Brain microvascular endothelial cell (primary cell): ENCODE data around the gene ARMC8.

ENCODE experiments used
- DNase-seq: peaks from one replicate; pipeline ENCODE4 v3.0.0-alpha.2; 2020
- H3K27ac ChIP-seq: fragments of 250-450 bp; sonication (Bioruptor Pico); 2 replicates; pipeline ENCODE4 v1.5.1; 2020; ENCODE audit warnings: mild to moderate bottlenecking, moderate library complexity
- H3K27me3 ChIP-seq: fragments of 250-450 bp; sonication (Bioruptor Pico); replicated peaks from 2 replicates; pipeline ENCODE4 v1.5.1; 2020; ENCODE audit warnings: mild to moderate bottlenecking
- H3K36me3 ChIP-seq: fragments of 250-450 bp; sonication (Bioruptor Pico); replicated peaks from 2 replicates; pipeline ENCODE4 v1.5.1; 2020; ENCODE audit warnings: mild to moderate bottlenecking
- H3K4me3 ChIP-seq: 2 replicates; pipeline ENCODE4 v1.5.1; 2011; ENCODE audit warnings: low read depth, mild to moderate bottlenecking, control low read depth, low read length, moderate library complexity
- CTCF ChIP-seq: IDR thresholded peaks from 2 replicates; pipeline ENCODE4 v1.5.1; 2011; ENCODE audit warnings: low read depth, mild to moderate bottlenecking, moderate library complexity, low read length, control low read depth, inconsistent platforms; ENCODE audit errors: missing control alignments
- in situ Hi-C: cut with HindIII; loops from 2 replicates; pipeline ENCODE4 v1.10.0; 2017; ENCODE audit warnings: low sequenced_read_pairs, low pct_ligation_motif_present

ARMC8 gene

GRCh38 chr3:138238711-138239110, 51.6 kb downstream of the ARMC8 start:
- peaks cover 5% of the 10 kb centered on the region for H3K36me3 ChIP-seq
- in situ Hi-C loops, result no loop called here
- no peak overlapping the region for H3K4me3 ChIP-seq
- no peak for TF ChIP-seq CTCF
- no peak for DNase-seq
- no peaks in the 10 kb centered on the region for H3K27me3 ChIP-seq
- H3K27ac ChIP-seq, result no peak overlapping the region

DNA sequence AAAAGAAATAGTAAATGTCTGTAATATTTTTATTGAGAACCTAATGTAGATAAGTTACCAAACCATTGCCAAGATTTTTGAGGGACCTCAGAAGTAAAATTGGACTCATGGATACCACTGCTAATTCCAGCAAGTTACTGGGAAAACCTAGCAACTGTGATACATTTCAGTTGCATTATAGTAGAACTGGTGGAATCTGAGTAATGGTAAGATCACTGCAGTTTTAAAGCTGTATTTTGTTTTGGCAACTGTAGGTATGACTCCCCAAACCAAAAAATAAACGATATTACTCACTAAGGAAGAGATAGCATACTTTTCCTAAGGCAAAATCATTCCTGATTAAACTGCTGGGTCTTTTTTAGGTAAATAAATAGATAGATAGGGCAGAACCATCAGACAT, 54.0 kb downstream of the ARMC8 start:
- TF ChIP-seq CTCF, result no peak
- Histone ChIP-seq H3K27ac (peak overlapping the region; percentile 25), H3K36me3 (peaks cover 8% of the 10 kb centered on the region), H3K4me3 (no peak overlapping the region), H3K27me3 (no peaks in the 10 kb centered on the region)
- in situ Hi-C loops, result no loop called here
- DNase-seq, result no peak

DNA sequence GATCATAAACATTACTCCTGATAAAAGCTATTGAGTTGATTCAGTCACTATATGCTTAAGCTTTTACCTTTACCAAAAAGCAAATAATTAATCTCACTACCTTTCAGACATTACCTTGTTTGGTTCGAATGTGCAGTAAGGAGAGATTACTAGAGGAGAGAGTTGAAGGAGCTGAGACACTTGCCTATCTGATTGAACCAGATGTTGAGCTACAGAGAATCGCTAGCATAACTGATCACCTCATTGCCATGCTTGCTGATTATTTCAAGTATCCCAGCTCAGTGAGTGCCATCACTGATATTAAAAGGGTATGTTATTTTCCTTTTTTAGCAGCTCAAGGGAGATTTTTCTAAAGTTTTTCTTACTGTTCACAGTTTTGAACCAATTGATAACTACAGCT, 54.6 kb downstream of the ARMC8 start:
- no peak overlapping the region for H3K4me3 ChIP-seq
- peaks cover 8% of the 10 kb centered on the region for H3K36me3 ChIP-seq
- in situ Hi-C loops, result no loop called here
- no peak for TF ChIP-seq CTCF
- H3K27me3 ChIP-seq, result no peaks in the 10 kb centered on the region
- DNase-seq, result no peak
- H3K27ac ChIP-seq, result no peak overlapping the region

- H3K27ac ChIP-seq, result no peak overlapping the region
Observed at GRCh38 chr3:138242466-138242865, 55.4 kb downstream of the ARMC8 start.

GRCh38 chr3:138245026-138245425, 57.9 kb downstream of the ARMC8 start:
- H3K36me3 ChIP-seq, result peaks cover 11% of the 10 kb centered on the region
- no peak for DNase-seq
- H3K27me3 ChIP-seq, result no peaks in the 10 kb centered on the region
- no peak for TF ChIP-seq CTCF
- no peak overlapping the region for H3K4me3 ChIP-seq
- in situ Hi-C loops, result no loop called here
- no peak overlapping the region for H3K27ac ChIP-seq

More at GRCh38 chr3:138242466-138242865, 55.4 kb downstream of the ARMC8 start:
- DNase-seq, result no peak
- no peak for TF ChIP-seq CTCF
- in situ Hi-C loops, result no loop called here
- H3K4me3 ChIP-seq, result no peak overlapping the region
- no peaks in the 10 kb centered on the region for H3K27me3 ChIP-seq
- H3K36me3 ChIP-seq, result peaks cover 5% of the 10 kb centered on the region

DNA sequence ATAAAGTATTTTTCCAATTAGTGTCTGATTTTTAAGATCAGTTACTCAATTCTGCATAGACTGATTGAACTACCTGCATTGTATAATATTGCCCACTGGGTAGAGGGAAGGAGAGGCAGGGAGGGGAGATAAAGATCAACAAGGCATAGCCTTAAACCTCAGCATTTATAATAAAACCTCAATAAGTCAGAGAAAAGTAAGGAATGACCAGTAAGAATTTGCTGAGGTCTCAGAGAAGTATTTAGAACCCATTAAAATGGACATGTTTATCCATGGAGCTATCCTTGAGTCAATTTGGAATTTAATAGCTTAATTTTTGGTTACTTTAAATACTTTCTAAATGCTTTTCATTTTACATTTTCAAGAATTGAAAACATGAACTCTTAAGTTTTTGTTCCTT, 62.5 kb downstream of the ARMC8 start:
- peaks cover 11% of the 10 kb centered on the region for H3K36me3 ChIP-seq
- no peak overlapping the region for H3K4me3 ChIP-seq
- H3K27me3 ChIP-seq, result no peaks in the 10 kb centered on the region
- no peak for DNase-seq
- H3K27ac ChIP-seq, result no peak overlapping the region
- no peak for TF ChIP-seq CTCF
- in situ Hi-C loops, result no loop called here
